ENCODE data around the gene LYST.
A peak's percentile ranks its signal among the peaks of the same experiment; 100 is the strongest.

Gene LYST

GRCh38 chr1:235739631-235740030 lies 127.1 kb downstream of the LYST start:
- peaks cover 4 to 80% of the 10 kb centered on the region in 2 experiments for H3K36me3 ChIP-seq (ENCODE audit: control insufficient read depth in 1 of 2, insufficient read depth in 2 of 2, low read depth in 1 of 2, low read length in 2 of 2)

GRCh38 chr1:235739124-235739523 lies 127.6 kb downstream of the LYST start:
- Histone ChIP-seq H3K4me3 (ENCODE audit: insufficient read depth in 1 of 2, low read depth in 1 of 2, low read length in 2 of 2) (no peak overlapping the region), H3K4me1 (ENCODE audit: control insufficient read depth, insufficient read depth, low read depth, low read length) (no peaks in the 10 kb centered on the region), H3K36me3 (ENCODE audit: control insufficient read depth in 1 of 2, insufficient read depth in 2 of 2, low read depth in 1 of 2, low read length in 2 of 2) (peaks cover 4 to 79% of the 10 kb centered on the region in 2 experiments), H2BK120ac (ENCODE audit: low read depth, low read length) (no peak overlapping the region), H4K91ac (ENCODE audit: low read length) (no peak overlapping the region), H3K14ac (ENCODE audit: low read length in 2 of 2) (no peak overlapping the region), H2AK5ac (ENCODE audit: low read length, severe bottlenecking) (no peak overlapping the region), H3K18ac (ENCODE audit: low read depth in 1 of 2, low read length in 2 of 2) (no peak overlapping the region), H3K4ac (ENCODE audit: low read depth in 1 of 2, low read length in 2 of 2) (no peak overlapping the region), H2AFZ (ENCODE audit: low read depth, low read length) (no peak overlapping the region), H3K79me1 (replicated peaks; ENCODE audit: low read length, poor library complexity, severe bottlenecking) (no peaks in the 10 kb centered on the region), H4K8ac (ENCODE audit: low read length) (no peak overlapping the region), H3K27me3 (ENCODE audit: control insufficient read depth in 1 of 2, insufficient read depth in 1 of 2, low read length in 2 of 2) (no peaks in the 10 kb centered on the region), H3K9ac (ENCODE audit: low read length) (no peak overlapping the region), H3K23ac (ENCODE audit: low read length in 2 of 2) (no peak overlapping the region), H2BK5ac (ENCODE audit: low read depth, low read length, poor library complexity, severe bottlenecking) (no peak overlapping the region), H3K27ac (ENCODE audit: low read length, poor library complexity, severe bottlenecking) (no peak overlapping the region), H3K9me3 (ENCODE audit: control insufficient read depth, low read length) (no peaks in the 10 kb centered on the region), H3K4me2 (ENCODE audit: low read length, poor library complexity, severe bottlenecking) (no peak overlapping the region), H2BK15ac (ENCODE audit: low read depth, poor library complexity, severe bottlenecking) (no peak overlapping the region), H2BK12ac (ENCODE audit: low read length in 2 of 2) (no peak overlapping the region)
- no CpG with 5 or more reads among the region's 1 CpG for WGBS
- DNase-seq, result peak; percentile 81

More at GRCh38 chr1:235739631-235740030, 127.1 kb downstream of the LYST start:
- H3K4me3 ChIP-seq (ENCODE audit: insufficient read depth in 1 of 2, low read depth in 1 of 2, low read length in 2 of 2), result no peak overlapping the region
- no peak overlapping the region for H2AK5ac ChIP-seq (ENCODE audit: low read length, severe bottlenecking)
- H2BK5ac ChIP-seq (ENCODE audit: low read depth, low read length, poor library complexity, severe bottlenecking), result no peak overlapping the region
- no peak overlapping the region for H3K4me2 ChIP-seq (ENCODE audit: low read length, poor library complexity, severe bottlenecking)
- H3K18ac ChIP-seq (ENCODE audit: low read depth in 1 of 2, low read length in 2 of 2), result no peak overlapping the region
- H3K14ac ChIP-seq (ENCODE audit: low read length in 2 of 2), result no peak overlapping the region
- no peaks in the 10 kb centered on the region for H3K79me1 ChIP-seq (replicated peaks; ENCODE audit: low read length, poor library complexity, severe bottlenecking)
- no peak overlapping the region for H2BK15ac ChIP-seq (ENCODE audit: low read depth, poor library complexity, severe bottlenecking)
- H3K23ac ChIP-seq (ENCODE audit: low read length in 2 of 2), result no peak overlapping the region
- no peak overlapping the region for H4K91ac ChIP-seq (ENCODE audit: low read length)
- H2BK12ac ChIP-seq (ENCODE audit: low read length in 2 of 2), result no peak overlapping the region
- DNase-seq, result peak; percentile 59
- H3K9ac ChIP-seq (ENCODE audit: low read length), result no peak overlapping the region
- H2AFZ ChIP-seq (ENCODE audit: low read depth, low read length), result no peak overlapping the region
- H4K8ac ChIP-seq (ENCODE audit: low read length), result no peak overlapping the region
- H3K4me1 ChIP-seq (ENCODE audit: control insufficient read depth, insufficient read depth, low read depth, low read length), result no peaks in the 10 kb centered on the region
- WGBS, result 56% methylated on average over 6 of the region's 6 CpGs
- no peaks in the 10 kb centered on the region for H3K9me3 ChIP-seq (ENCODE audit: control insufficient read depth, low read length)
- H3K27ac ChIP-seq (ENCODE audit: low read length, poor library complexity, severe bottlenecking), result no peak overlapping the region
- H3K4ac ChIP-seq (ENCODE audit: low read depth in 1 of 2, low read length in 2 of 2), result no peak overlapping the region
- H2BK120ac ChIP-seq (ENCODE audit: low read depth, low read length), result no peak overlapping the region
- no peaks in the 10 kb centered on the region for H3K27me3 ChIP-seq (ENCODE audit: control insufficient read depth in 1 of 2, insufficient read depth in 1 of 2, low read length in 2 of 2)

GRCh38 chr1:235737751-235738150 lies 129.0 kb downstream of the LYST start:
- 96% methylated on average over 13 of the region's 13 CpGs for WGBS
- H3K4me2 ChIP-seq (ENCODE audit: low read length, poor library complexity, severe bottlenecking), result no peak overlapping the region
- H3K23ac ChIP-seq (ENCODE audit: low read length in 2 of 2), result no peak overlapping the region
- H3K4me3 ChIP-seq (ENCODE audit: insufficient read depth in 1 of 2, low read depth in 1 of 2, low read length in 2 of 2), result no peak overlapping the region
- no peak overlapping the region for H3K14ac ChIP-seq (ENCODE audit: low read length in 2 of 2)
- no peaks in the 10 kb centered on the region for H3K27me3 ChIP-seq (ENCODE audit: control insufficient read depth in 1 of 2, insufficient read depth in 1 of 2, low read length in 2 of 2)
- H3K27ac ChIP-seq (ENCODE audit: low read length, poor library complexity, severe bottlenecking), result no peak overlapping the region
- H2BK5ac ChIP-seq (ENCODE audit: low read depth, low read length, poor library complexity, severe bottlenecking), result no peak overlapping the region
- no peak overlapping the region for H4K91ac ChIP-seq (ENCODE audit: low read length)
- no peaks in the 10 kb centered on the region for H3K4me1 ChIP-seq (ENCODE audit: control insufficient read depth, insufficient read depth, low read depth, low read length)
- no peak overlapping the region for H2BK12ac ChIP-seq (ENCODE audit: low read length in 2 of 2)
- no peak overlapping the region for H3K4ac ChIP-seq (ENCODE audit: low read depth in 1 of 2, low read length in 2 of 2)
- no peak overlapping the region for H3K18ac ChIP-seq (ENCODE audit: low read depth in 1 of 2, low read length in 2 of 2)
- H2AK5ac ChIP-seq (ENCODE audit: low read length, severe bottlenecking), result peak overlapping the region; percentile 78
- H2BK15ac ChIP-seq (ENCODE audit: low read depth, poor library complexity, severe bottlenecking), result peak overlapping the region; percentile 60
- H2BK120ac ChIP-seq (ENCODE audit: low read depth, low read length), result no peak overlapping the region
- no peak overlapping the region for H3K9ac ChIP-seq (ENCODE audit: low read length)
- no peak for DNase-seq
- H3K36me3 ChIP-seq (ENCODE audit: control insufficient read depth in 1 of 2, insufficient read depth in 2 of 2, low read depth in 1 of 2, low read length in 2 of 2), result peaks cover 4 to 77% of the 10 kb centered on the region in 2 experiments
- no peak overlapping the region for H2AFZ ChIP-seq (ENCODE audit: low read depth, low read length)
- H3K9me3 ChIP-seq (ENCODE audit: control insufficient read depth, low read length), result no peaks in the 10 kb centered on the region
- H4K8ac ChIP-seq (ENCODE audit: low read length), result no peak overlapping the region
- no peaks in the 10 kb centered on the region for H3K79me1 ChIP-seq (replicated peaks; ENCODE audit: low read length, poor library complexity, severe bottlenecking)

- Histone ChIP-seq H2BK5ac (ENCODE audit: low read depth, low read length, poor library complexity, severe bottlenecking) (no peak overlapping the region), H3K9ac (ENCODE audit: low read length) (peak overlapping the region; percentile 11), H3K27me3 (ENCODE audit: control insufficient read depth in 1 of 2, insufficient read depth in 1 of 2, low read length in 2 of 2) (no peaks in the 10 kb centered on the region), H3K79me1 (replicated peaks; ENCODE audit: low read length, poor library complexity, severe bottlenecking) (no peaks in the 10 kb centered on the region), H2BK120ac (ENCODE audit: low read depth, low read length) (no peak overlapping the region), H3K36me3 (ENCODE audit: control insufficient read depth in 1 of 2, insufficient read depth in 2 of 2, low read depth in 1 of 2, low read length in 2 of 2) (peaks cover 4 to 72% of the 10 kb centered on the region in 2 experiments), H3K9me3 (ENCODE audit: control insufficient read depth, low read length) (no peaks in the 10 kb centered on the region), H3K4me1 (ENCODE audit: control insufficient read depth, insufficient read depth, low read depth, low read length) (no peaks in the 10 kb centered on the region), H2BK12ac (ENCODE audit: low read length in 2 of 2) (no peak overlapping the region), H3K4me2 (ENCODE audit: low read length, poor library complexity, severe bottlenecking) (no peak overlapping the region), H4K91ac (ENCODE audit: low read length) (no peak overlapping the region), H3K4me3 (ENCODE audit: insufficient read depth in 1 of 2, low read depth in 1 of 2, low read length in 2 of 2) (no peak overlapping the region), H4K8ac (ENCODE audit: low read length) (no peak overlapping the region), H2AFZ (ENCODE audit: low read depth, low read length) (no peak overlapping the region), H3K23ac (ENCODE audit: low read length in 2 of 2) (no peak overlapping the region), H2AK5ac (ENCODE audit: low read length, severe bottlenecking) (no peak overlapping the region), H3K4ac (ENCODE audit: low read depth in 1 of 2, low read length in 2 of 2) (no peak overlapping the region), H3K14ac (ENCODE audit: low read length in 2 of 2) (no peak overlapping the region), H3K18ac (ENCODE audit: low read depth in 1 of 2, low read length in 2 of 2) (no peak overlapping the region), H2BK15ac (ENCODE audit: low read depth, poor library complexity, severe bottlenecking) (no peak overlapping the region), H3K27ac (ENCODE audit: low read length, poor library complexity, severe bottlenecking) (no peak overlapping the region)
- no peak for DNase-seq
Measured at GRCh38 chr1:235736263-235736662, 130.4 kb downstream of the LYST start.

Data from mesenchymal stem cell (in vitro differentiated cells and primary cell).